Lung microvascular endothelial cell (primary cell): Measurements from ENCODE around the gene HSPG2. TPM values are rescaled to one million over a fixed set of nuclear protein-coding genes. Genes with fewer than 3 reads are reported as not detected.
A peak's percentile ranks its signal among the peaks of the same experiment; 100 is the strongest.
"Not testable (repeated sequence)": the region's sequence is repeated elsewhere in the genome, so short reads cannot be mapped to it uniquely, and the experiment has no call there.

Experiments used
- DNase-seq, 2 donors: peaks; one replicate each; pipeline versions ENCODE4 v3.0.0 to v3.0.0-alpha.2; 2010; ENCODE audit warnings: low read depth in 2 of 2
- total RNA-seq: library from RNA; depleted of rRNA; stranded (reverse); fragments of >200 nt; gene quantifications from 2 replicates; pipeline ENCODE4 v1.2.1, GENCODE V29; 2014

HSPG2 gene
- total RNA-seq, 1 donor from 2014 or later = 250 TPM

- DNase-seq = no peak
Observed at GRCh38 chr1:21914450-21914849, 22.7 kb downstream of the HSPG2 start.

- DNase-seq = peak; percentile 57 to 79
Observed at GRCh38 chr1:21913763-21914162, 23.3 kb downstream of the HSPG2 start.

GRCh38 chr1:21913258-21913657 lies 23.9 kb downstream of the HSPG2 start:
- DNase-seq = peak in 1 of 2 donors; percentile 49

- no peak for DNase-seq
Observed at GRCh38 chr1:21912038-21912758, 24.9 kb downstream of the HSPG2 start.

GRCh38 chr1:21911205-21912001 lies 25.7 kb downstream of the HSPG2 start:
- peak in 1 of 2 donors; percentile 61 for DNase-seq

GRCh38 chr1:21910558-21911204 lies 26.4 kb downstream of the HSPG2 start:
- DNase-seq = no peak

- peak; percentile 70 to 92 for DNase-seq
Observed at GRCh38 chr1:21909787-21910503, 27.2 kb downstream of the HSPG2 start.

- no peak for DNase-seq
Observed at GRCh38 chr1:21909286-21909759, 27.8 kb downstream of the HSPG2 start.

- not testable (repeated sequence) for DNase-seq
Observed at GRCh38 chr1:21907737-21908534, 29.2 kb downstream of the HSPG2 start.

GRCh38 chr1:21907079-21907418 lies 30.1 kb downstream of the HSPG2 start:
- no peak for DNase-seq

- peak; percentile 97 for DNase-seq
Observed at GRCh38 chr1:21906173-21907078, 30.7 kb downstream of the HSPG2 start.

- DNase-seq = peak; percentile 100
Observed at GRCh38 chr1:21904704-21905520, 32.2 kb downstream of the HSPG2 start.

- no peak for DNase-seq
Observed at GRCh38 chr1:21904454-21904703, 32.7 kb downstream of the HSPG2 start.

GRCh38 chr1:21903638-21904453 lies 33.3 kb downstream of the HSPG2 start:
- no peak for DNase-seq

GRCh38 chr1:21902026-21903012 lies 34.8 kb downstream of the HSPG2 start:
- DNase-seq = peak; percentile 34 to 51

GRCh38 chr1:21901473-21901847 lies 35.6 kb downstream of the HSPG2 start:
- peak; percentile 38 to 81 for DNase-seq
